ENCODE results near the gene TMEM179B.

DNA sequence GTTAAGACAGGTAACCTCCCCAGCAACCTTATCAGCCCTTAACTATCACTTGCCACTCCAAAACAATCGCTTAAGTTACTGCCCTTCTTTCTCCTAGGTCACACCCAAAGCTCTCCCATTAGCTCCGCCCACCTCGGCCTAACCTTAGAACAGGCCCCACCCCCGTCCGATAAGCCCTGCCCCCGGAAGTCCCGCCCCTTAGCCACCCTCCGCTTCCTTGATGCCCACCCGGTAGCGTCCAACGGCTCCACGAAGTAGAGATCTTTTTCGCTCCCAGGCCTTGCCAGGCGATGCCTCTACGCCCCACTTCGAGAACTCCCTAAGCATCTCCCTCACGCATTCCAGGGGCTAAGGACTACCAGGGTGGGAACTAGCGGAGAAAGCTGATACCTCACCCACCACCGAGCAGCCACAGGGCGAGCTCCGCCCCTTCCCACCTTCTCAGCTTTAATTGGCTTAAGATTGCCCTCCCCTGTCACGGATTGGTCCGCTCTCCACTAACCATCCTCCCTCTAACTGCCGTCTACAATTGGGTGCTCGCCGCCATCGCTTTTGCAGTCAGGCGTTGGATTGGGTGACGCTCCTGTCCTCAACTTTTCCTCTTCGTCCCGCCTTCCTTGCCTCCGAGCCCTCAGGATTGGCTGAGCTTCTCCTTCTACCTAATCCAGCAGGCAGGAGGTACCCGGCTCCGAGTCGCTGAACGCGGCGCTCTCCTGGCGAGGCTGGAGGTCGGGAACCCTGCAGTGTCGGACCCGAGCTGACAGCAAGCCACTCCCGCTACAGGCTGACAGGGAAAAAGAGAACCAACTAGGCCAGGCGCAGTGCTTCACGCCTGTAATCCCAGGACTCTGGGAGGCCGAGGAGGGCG is 33.2 kb upstream of the TMEM179B start, which contains the start of gene ZBTB3:
- TF ChIP-seq CTCF (IDR thresholded peaks at IDR 0.05 in 4 of 5, conservative IDR thresholded peaks at IDR 0.05 in 1 of 5) (no peak), POLR2A (IDR thresholded peaks at IDR 0.05) (peak; percentile 49 to 70)

Data from gastrocnemius medialis (tissue), 4 donors.